ENCODE measurements around the gene PPP6R1. TPM values are rescaled to one million over a fixed set of nuclear protein-coding genes. Genes with fewer than 3 reads are reported as not detected.

PPP6R1 gene
- total RNA-seq, 1 donor from 2014 or later = 63.0 TPM

DNA sequence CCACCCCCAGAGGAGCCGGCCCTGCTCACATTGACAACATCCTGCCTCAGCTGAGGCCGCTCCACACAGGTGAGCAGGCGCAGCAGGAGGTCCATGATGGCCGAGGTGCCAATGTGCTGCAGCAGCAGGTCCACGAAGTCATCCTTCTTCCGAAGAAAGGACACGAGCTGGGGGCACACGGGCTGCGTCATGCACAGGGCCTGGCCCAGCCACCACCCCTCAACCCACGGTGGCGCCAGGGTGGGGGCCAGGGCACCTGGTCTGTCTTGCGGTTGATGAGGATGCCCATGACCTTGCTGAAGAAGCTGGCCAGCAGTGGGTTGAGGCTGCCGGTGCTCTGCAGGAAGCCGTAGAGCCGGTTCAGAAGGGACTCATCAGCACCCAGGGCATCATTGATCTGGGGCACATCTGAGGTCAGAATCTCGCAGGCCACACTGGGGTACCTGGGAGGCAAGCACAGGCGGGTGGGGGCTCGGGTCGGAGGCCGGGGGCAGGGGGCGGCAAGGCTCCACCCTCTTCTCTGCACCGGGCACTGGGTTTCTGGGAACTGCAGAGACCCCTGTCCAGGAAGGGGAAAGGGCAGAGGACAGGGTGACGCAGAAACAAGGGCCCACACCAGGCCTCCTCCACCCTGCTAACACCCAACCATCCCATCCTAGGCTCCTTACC is 13.4 kb downstream of the PPP6R1 start:
- TF ChIP-seq, protein P1, sequence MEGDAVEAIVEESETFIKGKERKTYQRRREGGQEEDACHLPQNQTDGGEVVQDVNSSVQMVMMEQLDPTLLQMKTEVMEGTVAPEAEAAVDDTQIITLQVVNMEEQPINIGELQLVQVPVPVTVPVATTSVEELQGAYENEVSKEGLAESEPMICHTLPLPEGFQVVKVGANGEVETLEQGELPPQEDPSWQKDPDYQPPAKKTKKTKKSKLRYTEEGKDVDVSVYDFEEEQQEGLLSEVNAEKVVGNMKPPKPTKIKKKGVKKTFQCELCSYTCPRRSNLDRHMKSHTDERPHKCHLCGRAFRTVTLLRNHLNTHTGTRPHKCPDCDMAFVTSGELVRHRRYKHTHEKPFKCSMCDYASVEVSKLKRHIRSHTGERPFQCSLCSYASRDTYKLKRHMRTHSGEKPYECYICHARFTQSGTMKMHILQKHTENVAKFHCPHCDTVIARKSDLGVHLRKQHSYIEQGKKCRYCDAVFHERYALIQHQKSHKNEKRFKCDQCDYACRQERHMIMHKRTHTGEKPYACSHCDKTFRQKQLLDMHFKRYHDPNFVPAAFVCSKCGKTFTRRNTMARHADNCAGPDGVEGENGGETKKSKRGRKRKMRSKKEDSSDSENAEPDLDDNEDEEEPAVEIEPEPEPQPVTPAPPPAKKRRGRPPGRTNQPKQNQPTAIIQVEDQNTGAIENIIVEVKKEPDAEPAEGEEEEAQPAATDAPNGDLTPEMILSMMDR (IDR thresholded peaks at IDR 0.05) = no peak
- peaks cover 20% of the 10 kb centered on the region for H3K36me3 Mint-ChIP-seq (ENCODE audit: unreplicated experiment)
- no peaks in the 10 kb centered on the region for H3K27me3 Mint-ChIP-seq (ENCODE audit: unreplicated experiment)
- no peak overlapping the region for H3K27ac Mint-ChIP-seq (ENCODE audit: unreplicated experiment)
- DNase-seq (ENCODE audit: extremely low spot score, unreplicated experiment) = no peak
- no peaks in the 10 kb centered on the region for H3K9me3 Mint-ChIP-seq (ENCODE audit: unreplicated experiment)
- peaks cover 17% of the 10 kb centered on the region for H3K4me1 Mint-ChIP-seq (ENCODE audit: unreplicated experiment)
- H3K4me3 Mint-ChIP-seq (ENCODE audit: unreplicated experiment) = no peak overlapping the region

DNA sequence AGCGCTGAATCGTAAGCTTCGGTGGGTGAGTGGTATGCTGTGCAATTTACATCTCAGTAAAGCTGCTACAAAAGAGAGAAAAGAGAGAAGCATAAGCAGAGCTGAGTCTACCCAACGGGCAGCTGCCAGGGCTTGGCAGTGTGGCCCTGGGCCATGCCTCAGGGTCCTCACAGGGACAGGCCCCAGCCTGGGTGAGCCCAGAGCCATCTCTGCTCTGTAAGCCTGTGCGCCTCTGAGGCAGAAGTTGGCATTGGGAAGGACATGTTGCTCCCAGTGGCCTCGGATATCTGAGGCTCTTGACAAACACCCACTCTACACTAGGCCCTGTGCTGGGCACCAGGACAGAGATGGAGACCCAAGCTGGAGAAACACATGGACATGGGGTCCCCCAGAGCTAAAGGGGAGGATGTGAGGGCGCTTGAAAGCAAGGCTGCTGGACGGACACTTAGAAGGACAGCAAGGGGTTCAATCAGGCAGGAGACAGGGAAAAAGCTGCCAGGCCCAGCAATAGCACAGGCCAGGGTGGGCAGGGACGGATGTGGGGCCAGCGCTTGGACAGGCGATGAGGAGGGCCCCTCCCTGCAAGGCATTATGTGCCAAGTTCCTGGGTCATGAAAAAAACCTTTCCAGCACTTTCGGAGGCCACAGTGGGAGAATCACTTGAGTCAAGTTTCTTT is 14.7 kb downstream of the PPP6R1 start:
- Mint-ChIP-seq H3K9me3 (ENCODE audit: unreplicated experiment) (no peaks in the 10 kb centered on the region), H3K4me1 (ENCODE audit: unreplicated experiment) (peaks cover 17% of the 10 kb centered on the region), H3K36me3 (ENCODE audit: unreplicated experiment) (peaks cover 22% of the 10 kb centered on the region), H3K27ac (ENCODE audit: unreplicated experiment) (no peak overlapping the region), H3K4me3 (ENCODE audit: unreplicated experiment) (no peak overlapping the region), H3K27me3 (ENCODE audit: unreplicated experiment) (no peaks in the 10 kb centered on the region)
- TF ChIP-seq, protein P1 (IDR thresholded peaks at IDR 0.05) = no peak
- DNase-seq (ENCODE audit: extremely low spot score, unreplicated experiment) = no peak

DNA sequence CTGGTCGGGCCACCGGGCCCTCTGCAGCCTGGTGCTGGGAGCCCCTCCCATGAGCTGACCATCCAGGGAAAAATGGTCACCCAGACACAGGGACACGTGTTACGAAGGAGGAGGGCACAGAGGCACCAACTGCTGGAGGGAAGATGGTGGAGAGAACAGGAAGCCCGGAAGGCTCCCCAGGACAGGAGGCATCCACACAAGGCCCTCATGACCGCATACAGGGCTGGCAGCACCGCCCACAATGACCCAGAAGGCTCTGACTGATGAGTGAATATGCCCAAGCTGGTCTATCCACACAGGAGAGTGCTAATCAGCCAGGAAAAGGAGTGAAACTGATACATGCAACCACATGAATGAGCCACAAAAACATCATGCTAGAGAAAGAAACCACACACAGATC is 16.3 kb downstream of the PPP6R1 start:
- Mint-ChIP-seq H3K27ac (ENCODE audit: unreplicated experiment) (no peak overlapping the region), H3K4me1 (ENCODE audit: unreplicated experiment) (peaks cover 2% of the 10 kb centered on the region), H3K36me3 (ENCODE audit: unreplicated experiment) (peaks cover 35% of the 10 kb centered on the region), H3K4me3 (ENCODE audit: unreplicated experiment) (no peak overlapping the region), H3K9me3 (ENCODE audit: unreplicated experiment) (no peaks in the 10 kb centered on the region), H3K27me3 (ENCODE audit: unreplicated experiment) (no peaks in the 10 kb centered on the region)
- no peak for DNase-seq (ENCODE audit: extremely low spot score, unreplicated experiment)
- TF ChIP-seq, protein P1 (IDR thresholded peaks at IDR 0.05) = no peak

DNA sequence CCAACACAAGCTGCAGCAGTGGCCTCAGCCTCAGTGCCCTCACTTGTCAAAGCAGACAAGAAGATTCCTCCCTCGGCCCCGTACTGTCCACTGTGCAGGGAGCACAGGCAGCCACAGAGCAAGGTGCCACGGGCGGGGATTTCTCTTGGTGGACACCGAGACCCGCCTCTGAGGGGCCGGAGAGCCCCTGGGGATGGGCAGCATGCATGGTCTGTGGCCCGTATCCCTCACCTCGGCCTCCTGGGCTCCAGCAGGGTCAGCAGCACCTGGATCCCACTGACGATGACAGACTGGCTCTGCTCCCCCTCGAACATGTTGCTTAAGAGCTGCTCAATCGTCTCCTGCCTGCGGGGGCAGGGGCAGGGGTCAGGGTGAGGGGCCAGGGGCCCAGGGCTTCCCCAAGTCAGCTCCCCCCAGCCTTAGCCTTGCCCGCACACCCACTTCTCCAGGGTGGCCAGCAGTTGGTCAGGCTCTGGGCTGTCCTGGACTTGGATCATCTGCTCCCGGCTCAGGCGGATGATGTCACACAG is 16.8 kb downstream of the PPP6R1 start:
- TF ChIP-seq, protein P1 (IDR thresholded peaks at IDR 0.05) = no peak
- H3K9me3 Mint-ChIP-seq (ENCODE audit: unreplicated experiment) = no peaks in the 10 kb centered on the region
- H3K27ac Mint-ChIP-seq (ENCODE audit: unreplicated experiment) = no peak overlapping the region
- H3K4me1 Mint-ChIP-seq (ENCODE audit: unreplicated experiment) = no peaks in the 10 kb centered on the region
- H3K36me3 Mint-ChIP-seq (ENCODE audit: unreplicated experiment) = peaks cover 39% of the 10 kb centered on the region
- DNase-seq (ENCODE audit: extremely low spot score, unreplicated experiment) = no peak
- no peaks in the 10 kb centered on the region for H3K27me3 Mint-ChIP-seq (ENCODE audit: unreplicated experiment)
- no peak overlapping the region for H3K4me3 Mint-ChIP-seq (ENCODE audit: unreplicated experiment)
